A549 (cell line): Measurements from ENCODE around the gene PIAS2. TPM values are rescaled to one million over a fixed set of nuclear protein-coding genes. Genes with fewer than 3 reads are reported as not detected.

Experiments
- ATAC-seq, 2 experiments: fragments of 200-7000 bp in 1 of 2; fragments of >200 bp in 1 of 2; cut with Nextera tagmentation in 1 of 2; cut with Tn5 transposase in 1 of 2; 3 replicates each; pipeline versions ENCODE4 v1.8.0 to v1.9.1; 2018 to 2020; ENCODE audit warnings: mild to moderate bottlenecking in 1 of 2, moderate library complexity in 1 of 2
- CTCF ChIA-PET: fragments of 300-600 bp; sonication (Branson Sonifier 250); formaldehyde crosslinking; extraction: SDS; loops from one replicate; lab custom pipeline; 2021; ENCODE audit warnings: antibody characterized with exemption, inconsistent platforms; lab: Yijun Ruan, JAX
- POLR2A ChIA-PET: fragments of 350-600 bp; formaldehyde crosslinking; extraction: SDS; loops from one replicate; lab custom pipeline; 2021; ENCODE audit warnings: antibody characterized with exemption, inconsistent platforms; lab: Yijun Ruan, JAX
- DNase-seq, 2 experiments: peaks; one replicate each; pipeline versions ENCODE4 v3.0.0 to v3.0.0-alpha.2; 2011 to 2016; ENCODE audit warnings: low read depth in 1 of 2, low spot score in 1 of 2
- FAIRE-seq: peaks from 2 replicates; lab custom pipeline; 2011; peaks lifted over from hg19 to GRCh38; lab: Jason Lieb, UNC
- H3K27ac ChIP-seq, 2 experiments: fragments of >200 bp; sonication (Bioruptor Twin); formaldehyde crosslinking; 3 replicates each; pipeline ENCODE4 v1.5.1; 2016 to 2017
- H3K4me1 ChIP-seq: fragments of >200 bp; sonication (Bioruptor Twin); formaldehyde crosslinking; 3 replicates; pipeline ENCODE4 v1.6.1; 2016
- H3K4me2 ChIP-seq: fragments of >200 bp; sonication (Bioruptor Twin); formaldehyde crosslinking; 3 replicates; pipeline ENCODE4 v1.6.1; 2016
- H3K4me3 ChIP-seq: fragments of >200 bp; sonication (Bioruptor Twin); formaldehyde crosslinking; 3 replicates; pipeline ENCODE4 v1.5.1; 2016
- H3K9me3 ChIP-seq: fragments of >200 bp; sonication (Bioruptor Twin); formaldehyde crosslinking; 3 replicates; pipeline ENCODE4 v1.6.1; 2016
- CBX8 ChIP-seq: fragments of 200-600 bp; sonication (generic); IDR thresholded peaks from 2 replicates; pipeline ENCODE4 v1.6.1; 2016
- CEBPB ChIP-seq, 2 experiments: fragments of >200 bp in 1 of 2; sonication (Bioruptor Twin) in 1 of 2; formaldehyde crosslinking in 1 of 2; IDR thresholded peaks; 2 replicates each; pipeline ENCODE4 v1.6.1; 2012 to 2016
- FOSL2 ChIP-seq, 2 experiments: fragments of 450-650 bp in 1 of 2; fragments of >200 bp in 1 of 2; sonication (Bioruptor Twin) in 1 of 2; formaldehyde crosslinking; IDR thresholded peaks; 2 replicates each; pipeline versions ENCODE4 v1.5.0 to v1.6.1; 2016 to 2020; ENCODE audit warnings: mild to moderate bottlenecking in 1 of 2, moderate library complexity in 1 of 2
- HOXB13 ChIP-seq: fragments of 250-450 bp; sonication (Bioruptor Pico); IDR thresholded peaks from 2 replicates; pipeline ENCODE4 v1.5.0; 2020; ENCODE audit warnings: low read depth, mild to moderate bottlenecking, moderate library complexity
- HOXB5 ChIP-seq: fragments of 250-450 bp; sonication (Bioruptor Pico); IDR thresholded peaks from 2 replicates; pipeline ENCODE4 v1.5.0; 2020; ENCODE audit warnings: mild to moderate bottlenecking, moderate library complexity
- JUN ChIP-seq, 2 experiments: fragments of >200 bp; sonication (Bioruptor Twin); formaldehyde crosslinking; IDR thresholded peaks; 2 replicates in 1 of 2; 3 replicates in 1 of 2; pipeline ENCODE4 v1.6.1; 2016 to 2017
- MAFK ChIP-seq: fragments of 450-650 bp; IDR thresholded peaks from 2 replicates; pipeline ENCODE4 v1.6.1; 2014; ENCODE audit not compliant: partially characterized antibody
- NFE2L2 ChIP-seq: fragments of 150-350 bp; conservative IDR thresholded peaks from 2 replicates; pipeline ENCODE4 v1.6.1; 2014; ENCODE audit warnings: low read length
- NPAS2 ChIP-seq: fragments of 250-450 bp; sonication (Bioruptor Pico); IDR thresholded peaks from 2 replicates; pipeline ENCODE4 v1.8.0; 2022; ENCODE audit warnings: mild to moderate bottlenecking, moderate library complexity, borderline replicate concordance
- POLR2A ChIP-seq: IDR thresholded peaks from 2 replicates; pipeline ENCODE4 v1.6.1; 2012; ENCODE audit warnings: mild to moderate bottlenecking, low read length
- POLR2AphosphoS2 ChIP-seq: conservative IDR thresholded peaks from 2 replicates; pipeline ENCODE4 v1.6.1; 2012; ENCODE audit warnings: low read length, improper control_type of control experiment, inconsistent platforms
- RCOR1 ChIP-seq: fragments of 150-350 bp; IDR thresholded peaks from 2 replicates; pipeline ENCODE4 v1.6.1; 2014; ENCODE audit warnings: antibody characterized with exemption, low read length, low read depth
- TFCP2L1 ChIP-seq: fragments of 250-450 bp; sonication (Bioruptor Pico); IDR thresholded peaks from 2 replicates; pipeline ENCODE4 v1.5.0; 2021; ENCODE audit warnings: mild to moderate bottlenecking
- ZNF302 ChIP-seq: fragments of 250-450 bp; sonication (Bioruptor Pico); IDR thresholded peaks from 2 replicates; pipeline ENCODE4 v1.9.0; 2021; ENCODE audit warnings: inconsistent platforms, mild to moderate bottlenecking, moderate library complexity
- WGBS: methylation state at CpG from one replicate; pipeline ENCODE4 v1.1.6; 2017; ENCODE audit errors: missing lambda C conversion rate; 5-methylcytosine and 5-hydroxymethylcytosine counted together
- polyA plus RNA-seq, 4 experiments: library from polyadenylated mRNA; depleted of rRNA in 3 of 4; stranded (reverse); fragments of >200 nt; fragmentation: RNase III in 1 of 4; extraction: RNeasy Plus Mini Kit Qiagen cat#74134 plus additional on column Dnase treatment in 1 of 4; gene quantifications; 2 replicates in 3 of 4; 3 replicates in 1 of 4; pipeline ENCODE4 v1.2.3, GENCODE V29; 2011 to 2017
- TF ChIP-seq, protein P1 (sequence below): IDR thresholded peaks from 2 replicates; pipeline ENCODE4 v1.6.1; 2012
- TF ChIP-seq, protein P2 (sequence below): fragments of 250-450 bp; sonication (Bioruptor Pico); IDR thresholded peaks from 2 replicates; pipeline ENCODE4 v1.5.0; 2020; ENCODE audit warnings: low read depth, mild to moderate bottlenecking, moderate library complexity
- TF ChIP-seq, protein P3 (sequence below): fragments of >200 bp; sonication (Bioruptor Twin); formaldehyde crosslinking; IDR thresholded peaks from 2 replicates; pipeline ENCODE4 v1.6.1; 2016
- TF ChIP-seq, protein P4 (sequence below): fragments of 250-450 bp; sonication (Bioruptor Pico); IDR thresholded peaks from 2 replicates; pipeline ENCODE4 v1.5.0; 2021; ENCODE audit warnings: mild to moderate bottlenecking, moderate library complexity, borderline replicate concordance

The PIAS2 gene
- polyA plus RNA-seq, 2 of the 4 experiments (the other 2 are of a cell fraction) = 6.7 to 6.8 TPM

DNA sequence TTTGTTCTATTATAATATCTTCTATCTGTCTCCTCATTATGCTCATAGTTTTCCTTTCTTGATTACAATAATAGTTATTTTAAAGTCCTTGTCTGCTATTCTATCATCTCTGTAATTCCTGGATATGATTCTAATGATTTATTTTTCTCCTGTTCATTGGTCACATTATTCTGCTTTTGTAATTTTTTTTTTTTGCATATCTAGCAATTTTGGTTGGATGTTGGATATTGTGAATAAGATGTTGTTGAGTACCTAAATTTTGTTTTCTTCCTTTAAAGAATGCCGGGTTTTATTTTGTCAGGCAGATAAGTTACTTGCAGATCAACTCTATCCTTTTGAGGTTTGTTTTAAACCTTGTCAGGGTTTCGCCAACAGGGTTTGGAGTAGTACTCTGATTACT is 25.3 kb upstream of the PIAS2 start:
- Histone ChIP-seq H3K27ac (no peak overlapping the region), H3K4me1 (peaks cover 11% of the 10 kb centered on the region), H3K4me2 (no peak overlapping the region), H3K4me3 (no peak overlapping the region), H3K9me3 (no peaks in the 10 kb centered on the region)
- no peak for DNase-seq
- no peak for ATAC-seq
- ChIA-PET CTCF (no interaction called here), POLR2A (no interaction called here)
- no peak for FAIRE-seq
- TF ChIP-seq, protein P1, sequence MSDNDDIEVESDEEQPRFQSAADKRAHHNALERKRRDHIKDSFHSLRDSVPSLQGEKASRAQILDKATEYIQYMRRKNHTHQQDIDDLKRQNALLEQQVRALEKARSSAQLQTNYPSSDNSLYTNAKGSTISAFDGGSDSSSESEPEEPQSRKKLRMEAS = no peak
- peak; percentile 57 for TF ChIP-seq MAFK
- WGBS = 85% methylated on average over 2 of the region's 2 CpGs

DNA sequence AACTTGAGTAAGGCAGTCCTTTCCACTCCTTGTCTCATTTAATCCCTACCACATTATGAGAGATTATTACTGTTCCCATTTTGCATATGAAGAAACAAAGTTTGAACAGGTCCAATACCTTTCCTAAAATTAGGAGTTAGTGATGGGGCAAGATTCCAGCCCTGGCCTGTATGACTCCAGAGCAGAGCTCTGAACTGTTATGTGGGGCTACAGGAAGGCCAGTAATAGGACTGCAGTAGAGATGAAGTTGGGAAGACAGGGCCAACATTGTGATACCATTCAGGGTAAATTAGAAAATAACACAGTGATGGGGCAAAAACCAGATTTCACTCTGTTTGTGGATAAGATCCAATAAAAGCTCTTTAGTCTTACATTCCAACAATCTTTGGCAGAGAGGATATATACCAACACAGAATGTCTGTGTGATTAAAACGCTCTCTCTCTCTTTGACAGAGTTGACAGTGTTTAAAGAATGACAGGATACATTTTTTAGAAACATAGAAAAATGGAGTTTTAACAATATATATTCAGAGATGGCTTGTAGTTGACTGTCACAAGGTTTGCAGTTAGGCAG is 22.8 kb upstream of the PIAS2 start:
- ATAC-seq = no peak
- no peak for DNase-seq
- ChIA-PET POLR2A (no interaction called here), CTCF (interaction anchor here (1.5 kb wide), 1 partner anchor 9 kb away, joined by 6 read pairs; no protein-coding TSS in a partner anchor)
- no peak overlapping the region for H3K4me3 ChIP-seq
- peak overlapping the region; percentile 32; the same call in 1 of the 3 replicates for H3K4me2 ChIP-seq
- H3K27ac ChIP-seq = no peak overlapping the region
- H3K4me1 ChIP-seq = peaks cover 11% of the 10 kb centered on the region
- 52% methylated on average over 1 of the region's 1 CpG for WGBS
- TF ChIP-seq NPAS2 (CRISPR knock-in tag) (no peak), JUN (IDR thresholded peaks at IDR 0.05) (no peak), TFCP2L1 (CRISPR knock-in tag) (no peak), CEBPB (IDR thresholded peaks at IDR 0.05) (no peak), POLR2AphosphoS2 (no peak), HOXB13 (CRISPR knock-in tag) (no peak), NFE2L2 (no peak), ZNF302 (CRISPR knock-in tag) (no peak), POLR2A (no peak), CBX8 (no peak)
- TF ChIP-seq, protein P2, sequence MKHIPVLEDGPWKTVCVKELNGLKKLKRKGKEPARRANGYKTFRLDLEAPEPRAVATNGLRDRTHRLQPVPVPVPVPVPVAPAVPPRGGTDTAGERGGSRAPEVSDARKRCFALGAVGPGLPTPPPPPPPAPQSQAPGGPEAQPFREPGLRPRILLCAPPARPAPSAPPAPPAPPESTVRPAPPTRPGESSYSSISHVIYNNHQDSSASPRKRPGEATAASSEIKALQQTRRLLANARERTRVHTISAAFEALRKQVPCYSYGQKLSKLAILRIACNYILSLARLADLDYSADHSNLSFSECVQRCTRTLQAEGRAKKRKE (CRISPR knock-in tag) = no peak
- TF ChIP-seq, protein P3, sequence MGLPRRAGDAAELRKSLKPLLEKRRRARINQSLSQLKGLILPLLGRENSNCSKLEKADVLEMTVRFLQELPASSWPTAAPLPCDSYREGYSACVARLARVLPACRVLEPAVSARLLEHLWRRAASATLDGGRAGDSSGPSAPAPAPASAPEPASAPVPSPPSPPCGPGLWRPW = no peak
- no peak for FAIRE-seq
- H3K9me3 ChIP-seq = no peaks in the 10 kb centered on the region

DNA sequence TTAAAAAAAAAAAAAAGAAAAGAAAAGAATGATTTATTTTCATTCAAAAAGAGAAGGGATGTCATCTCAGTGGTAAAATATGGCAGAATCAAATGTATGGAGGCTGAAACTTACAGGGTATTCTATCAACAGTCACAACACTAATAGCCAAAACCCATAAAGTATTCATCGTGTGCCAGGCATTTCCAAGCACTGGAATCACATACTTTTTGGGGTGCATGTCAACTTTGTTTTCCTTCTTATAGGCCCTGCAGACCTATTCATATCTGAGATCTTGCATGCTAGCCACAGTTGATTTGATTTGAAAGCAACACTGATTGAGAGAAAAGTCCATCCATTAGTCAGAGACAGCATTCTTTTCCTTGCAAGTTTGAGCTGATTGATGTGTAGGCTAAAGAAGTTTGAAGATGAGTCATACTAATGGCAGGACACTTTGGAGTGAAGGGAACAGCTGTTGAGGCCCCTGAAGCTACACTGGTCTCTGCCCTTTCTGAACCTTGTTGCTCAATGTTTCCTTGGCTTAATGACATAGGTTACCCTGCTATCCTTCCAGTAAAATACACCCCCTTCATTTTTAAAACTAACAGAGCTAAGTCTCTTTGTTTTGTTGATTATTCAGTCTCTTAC is 22.1 kb upstream of the PIAS2 start:
- peaks cover 11% of the 10 kb centered on the region for H3K4me1 ChIP-seq
- POLR2A ChIA-PET = no interaction called here
- TF ChIP-seq HOXB5 (CRISPR knock-in tag) = no peak
- no peak for TF ChIP-seq FOSL2 (IDR thresholded peaks at IDR 0.05)
- peak; percentile 53 for TF ChIP-seq FOSL2 (CRISPR knock-in tag; IDR thresholded peaks at IDR 0.05)
- DNase-seq (peak in 1 of 2 experiments; percentile 24), ATAC-seq (peak; percentile 39 to 55; a peak in 3 of 6 replicates), FAIRE-seq (no peak)
- WGBS = 93% methylated on average over 1 of the region's 1 CpG
- CTCF ChIA-PET = interaction anchor here (1.5 kb wide), 1 partner anchor 9 kb away, joined by 6 read pairs; no protein-coding TSS in a partner anchor
- H3K27ac ChIP-seq = no peak overlapping the region
- peak overlapping the region; percentile 32; the same call in 1 of the 3 replicates for H3K4me2 ChIP-seq
- H3K9me3 ChIP-seq = no peaks in the 10 kb centered on the region
- no peak overlapping the region for H3K4me3 ChIP-seq

DNA sequence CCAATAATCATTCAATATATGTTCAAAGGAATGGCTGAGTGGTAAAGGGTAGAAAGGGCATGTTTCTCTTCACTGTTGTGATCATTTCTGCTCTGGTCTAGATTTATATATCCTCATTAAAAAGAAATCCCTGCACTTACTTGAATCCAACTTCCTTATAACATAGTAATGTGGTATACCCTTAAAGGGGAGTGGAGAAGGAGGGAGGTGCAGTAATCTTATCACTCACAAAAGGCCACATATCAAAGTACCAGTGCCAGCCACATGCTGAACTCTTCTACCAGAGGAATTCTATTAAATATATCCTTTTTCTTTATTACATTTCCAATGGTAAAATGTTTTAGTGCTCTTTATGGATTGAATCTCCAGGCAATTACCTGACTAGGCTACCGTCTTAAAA is 3.3 kb upstream of the PIAS2 start:
- no peaks in the 10 kb centered on the region for H3K9me3 ChIP-seq
- peaks cover 12% of the 10 kb centered on the region; the same call in 1 of the 3 replicates for H3K4me1 ChIP-seq
- no peak overlapping the region for H3K4me3 ChIP-seq
- TF ChIP-seq RCOR1 = no peak
- TF ChIP-seq, protein P4, sequence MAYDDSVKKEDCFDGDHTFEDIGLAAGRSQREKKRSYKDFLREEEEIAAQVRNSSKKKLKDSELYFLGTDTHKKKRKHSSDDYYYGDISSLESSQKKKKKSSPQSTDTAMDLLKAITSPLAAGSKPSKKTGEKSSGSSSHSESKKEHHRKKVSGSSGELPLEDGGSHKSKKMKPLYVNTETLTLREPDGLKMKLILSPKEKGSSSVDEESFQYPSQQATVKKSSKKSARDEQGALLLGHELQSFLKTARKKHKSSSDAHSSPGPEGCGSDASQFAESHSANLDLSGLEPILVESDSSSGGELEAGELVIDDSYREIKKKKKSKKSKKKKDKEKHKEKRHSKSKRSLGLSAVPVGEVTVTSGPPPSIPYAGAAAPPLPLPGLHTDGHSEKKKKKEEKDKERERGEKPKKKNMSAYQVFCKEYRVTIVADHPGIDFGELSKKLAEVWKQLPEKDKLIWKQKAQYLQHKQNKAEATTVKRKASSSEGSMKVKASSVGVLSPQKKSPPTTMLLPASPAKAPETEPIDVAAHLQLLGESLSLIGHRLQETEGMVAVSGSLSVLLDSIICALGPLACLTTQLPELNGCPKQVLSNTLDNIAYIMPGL = no peak
- TF ChIP-seq MAFK = no peak
- no peak overlapping the region for H3K27ac ChIP-seq
- CTCF ChIA-PET = no interaction called here
- no peak overlapping the region for H3K4me2 ChIP-seq
- ATAC-seq (no peak), FAIRE-seq (no peak), DNase-seq (no peak)
- 97% methylated on average over 1 of the region's 1 CpG for WGBS
- POLR2A ChIA-PET = no interaction called here
